ENCODE data around the gene IL21R.

DNA sequence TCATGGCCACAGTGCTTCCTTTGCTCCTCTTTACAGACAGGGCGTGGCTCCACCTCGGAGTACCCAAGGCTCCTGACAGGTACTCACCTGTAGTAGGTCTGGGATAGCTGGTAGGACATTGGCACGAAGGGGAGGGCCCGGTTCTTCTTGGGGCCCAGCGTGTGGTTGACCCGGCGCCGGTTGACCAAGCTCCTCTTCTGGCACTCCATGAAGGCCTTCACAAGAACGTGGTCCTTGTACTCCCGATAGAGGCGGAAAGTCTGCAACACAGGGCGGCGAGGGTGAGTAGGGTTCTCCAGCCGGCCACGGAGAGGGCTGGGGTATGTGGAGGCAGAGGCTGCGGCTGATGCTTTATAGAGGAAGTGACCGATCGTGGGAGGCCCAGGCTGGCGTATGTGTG, 69.7 kb downstream of the IL21R start:
- TF ChIP-seq POLR2A (IDR thresholded peaks at IDR 0.05), result no peak
- TF ChIP-seq, protein P1, sequence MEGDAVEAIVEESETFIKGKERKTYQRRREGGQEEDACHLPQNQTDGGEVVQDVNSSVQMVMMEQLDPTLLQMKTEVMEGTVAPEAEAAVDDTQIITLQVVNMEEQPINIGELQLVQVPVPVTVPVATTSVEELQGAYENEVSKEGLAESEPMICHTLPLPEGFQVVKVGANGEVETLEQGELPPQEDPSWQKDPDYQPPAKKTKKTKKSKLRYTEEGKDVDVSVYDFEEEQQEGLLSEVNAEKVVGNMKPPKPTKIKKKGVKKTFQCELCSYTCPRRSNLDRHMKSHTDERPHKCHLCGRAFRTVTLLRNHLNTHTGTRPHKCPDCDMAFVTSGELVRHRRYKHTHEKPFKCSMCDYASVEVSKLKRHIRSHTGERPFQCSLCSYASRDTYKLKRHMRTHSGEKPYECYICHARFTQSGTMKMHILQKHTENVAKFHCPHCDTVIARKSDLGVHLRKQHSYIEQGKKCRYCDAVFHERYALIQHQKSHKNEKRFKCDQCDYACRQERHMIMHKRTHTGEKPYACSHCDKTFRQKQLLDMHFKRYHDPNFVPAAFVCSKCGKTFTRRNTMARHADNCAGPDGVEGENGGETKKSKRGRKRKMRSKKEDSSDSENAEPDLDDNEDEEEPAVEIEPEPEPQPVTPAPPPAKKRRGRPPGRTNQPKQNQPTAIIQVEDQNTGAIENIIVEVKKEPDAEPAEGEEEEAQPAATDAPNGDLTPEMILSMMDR (IDR thresholded peaks at IDR 0.05), result no peak
